NCI-H2196 (cell line): ENCODE data around the gene AP1S3.
"Not testable (repeated sequence)": the region's sequence is repeated elsewhere in the genome, so short reads cannot be mapped to it uniquely, and the experiment has no call there.

Source experiments
- DNase-seq: peaks from one replicate; lab custom pipeline; 2025; ENCODE audit not compliant: unreplicated experiment; lab: John Stamatoyannopoulos, UW

The AP1S3 gene

GRCh38 chr2:223805008-223805407 lies 32.4 kb downstream of the AP1S3 start:
- DNase-seq: no peak

GRCh38 chr2:223801736-223802135 lies 35.6 kb downstream of the AP1S3 start:
- no peak for DNase-seq

DNA sequence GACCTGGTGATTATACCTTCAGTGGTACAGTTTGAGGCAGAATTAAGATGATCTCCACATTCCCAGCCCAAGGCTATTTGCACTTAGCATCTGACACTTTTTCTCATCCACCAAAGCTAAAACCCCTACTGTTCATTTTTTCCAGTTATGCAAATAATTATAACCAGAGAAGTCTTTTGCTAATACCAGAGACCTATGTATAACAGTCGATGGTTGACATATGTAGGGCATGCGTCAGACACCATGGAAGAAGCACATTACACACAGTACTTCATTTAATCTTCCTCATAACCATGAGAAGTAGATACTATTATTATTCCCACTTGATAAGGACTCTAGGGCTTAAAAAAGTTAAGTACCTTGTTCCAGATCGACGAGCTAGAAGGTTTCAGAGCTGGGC lies 36.5 kb downstream of the AP1S3 start:
- DNase-seq: no peak

DNA sequence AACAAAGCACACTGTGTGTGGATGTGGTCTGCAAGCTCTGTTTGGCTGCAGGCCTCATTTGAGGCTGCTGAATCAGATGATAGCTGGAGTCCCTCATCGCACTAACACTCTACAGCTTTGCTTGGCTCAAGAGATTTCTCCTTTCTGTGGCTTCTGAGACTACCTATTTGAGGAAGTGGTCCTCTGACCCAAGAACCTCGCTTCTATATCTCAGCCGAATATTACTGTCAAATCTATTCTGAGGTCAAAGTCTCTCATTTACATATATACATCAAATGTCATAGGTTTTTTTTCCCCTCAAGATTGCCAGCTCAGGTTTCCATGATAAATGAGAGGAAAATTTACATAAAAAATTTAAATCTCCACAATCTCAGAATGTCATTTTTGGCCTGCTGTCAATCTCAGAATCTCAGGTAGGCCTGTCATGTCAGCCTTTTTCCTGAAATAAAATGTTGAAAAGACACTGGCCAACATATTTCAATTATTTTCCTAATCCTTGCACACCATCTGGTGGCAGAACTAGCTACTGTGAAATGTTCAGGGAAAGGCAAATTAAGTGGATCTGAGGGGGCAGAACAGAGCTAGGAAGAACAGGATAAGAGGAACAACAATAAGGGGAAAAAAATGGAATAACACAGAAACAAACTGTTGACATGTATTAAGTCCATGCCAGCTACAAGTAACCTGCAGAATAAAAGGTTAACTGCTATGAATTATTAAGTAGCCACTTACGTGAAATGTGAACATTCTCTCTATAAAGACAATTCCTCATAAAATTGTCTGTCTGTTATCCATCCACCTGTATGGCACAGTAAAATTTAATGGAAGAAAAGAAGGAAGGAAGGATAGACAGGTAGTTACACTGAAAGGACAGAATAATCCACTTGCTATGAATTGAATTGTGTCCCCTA lies 39.3 kb downstream of the AP1S3 start:
- DNase-seq: peak; percentile 57

- DNase-seq: no peak
Observed at GRCh38 chr2:223797037-223797436, 40.3 kb downstream of the AP1S3 start.

DNA sequence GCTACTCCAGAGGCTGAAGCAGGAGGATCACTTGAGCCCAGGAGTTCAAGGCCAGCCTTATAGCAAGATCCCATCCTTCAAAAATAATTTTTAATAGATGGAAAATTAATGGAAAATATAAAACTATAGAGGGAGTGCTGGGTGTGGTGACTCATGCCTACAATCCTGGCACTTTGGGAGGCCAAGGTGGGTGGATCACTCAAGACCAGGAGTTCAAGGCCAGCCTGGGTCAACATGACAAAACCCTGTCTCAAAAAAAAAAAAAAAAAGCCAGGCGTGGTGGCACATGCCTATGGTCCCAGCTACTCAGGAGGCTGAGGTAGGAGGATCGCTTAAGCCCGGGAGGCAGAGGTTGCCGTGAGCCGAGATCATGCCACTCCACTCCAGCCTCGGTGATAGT lies 48.0 kb downstream of the AP1S3 start:
- no peak for DNase-seq

DNA sequence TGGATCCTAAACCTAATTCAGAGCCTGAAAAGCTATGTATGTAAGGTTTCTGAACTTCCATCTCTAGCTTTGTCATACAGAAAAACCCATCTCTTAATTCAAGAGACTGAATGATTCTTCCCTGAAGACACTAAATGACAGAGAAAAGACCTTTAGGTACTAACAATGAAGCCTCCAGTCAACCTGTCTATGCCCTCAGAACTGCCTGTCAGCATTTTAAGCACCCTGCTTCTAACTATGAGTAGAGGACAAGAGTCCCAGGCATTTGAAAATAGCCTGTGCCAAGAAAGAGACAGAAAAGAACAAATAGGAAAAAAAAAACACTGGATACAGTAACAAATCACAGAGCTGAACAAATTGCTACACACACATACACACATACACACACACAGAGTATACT lies 48.6 kb downstream of the AP1S3 start:
- no peak for DNase-seq

DNA sequence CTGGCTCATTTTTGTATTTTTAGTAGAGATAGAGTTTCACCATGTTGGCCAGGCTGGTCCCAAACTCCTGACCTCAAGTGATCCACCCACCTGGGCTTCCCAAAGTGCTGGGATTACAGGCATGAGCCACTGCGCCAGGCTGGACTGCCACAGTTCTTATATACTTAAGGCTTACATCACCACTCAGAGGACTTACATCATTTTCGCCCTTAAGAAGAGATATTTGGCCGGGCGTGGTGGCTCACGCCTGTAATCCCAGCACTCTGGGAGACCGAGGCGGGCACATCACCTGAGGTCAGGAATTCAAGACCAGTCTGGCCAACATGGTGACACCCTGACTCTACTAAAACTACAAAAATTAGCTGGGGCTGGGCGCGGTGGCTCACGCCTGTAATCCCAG lies 49.3 kb downstream of the AP1S3 start:
- not testable (repeated sequence) for DNase-seq

DNA sequence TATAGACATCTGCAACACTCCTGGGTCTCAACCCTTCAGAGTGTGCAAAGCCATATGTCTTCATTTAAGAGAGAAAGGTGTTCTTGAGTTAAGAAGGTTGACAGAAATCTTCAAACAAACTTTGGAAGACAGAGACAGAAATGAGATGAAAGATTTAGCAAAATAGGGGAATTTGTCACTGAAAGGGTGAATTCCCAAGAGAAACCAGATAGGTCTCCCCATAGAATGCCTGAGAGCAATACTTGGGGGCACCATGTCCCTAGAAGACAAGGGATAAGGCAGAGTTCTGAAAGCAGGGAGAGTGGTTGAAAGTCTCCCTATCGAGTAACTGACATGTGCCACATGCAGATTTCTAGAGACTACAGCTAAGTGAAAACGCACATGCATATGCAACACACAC lies 50.0 kb downstream of the AP1S3 start:
- DNase-seq: no peak

DNA sequence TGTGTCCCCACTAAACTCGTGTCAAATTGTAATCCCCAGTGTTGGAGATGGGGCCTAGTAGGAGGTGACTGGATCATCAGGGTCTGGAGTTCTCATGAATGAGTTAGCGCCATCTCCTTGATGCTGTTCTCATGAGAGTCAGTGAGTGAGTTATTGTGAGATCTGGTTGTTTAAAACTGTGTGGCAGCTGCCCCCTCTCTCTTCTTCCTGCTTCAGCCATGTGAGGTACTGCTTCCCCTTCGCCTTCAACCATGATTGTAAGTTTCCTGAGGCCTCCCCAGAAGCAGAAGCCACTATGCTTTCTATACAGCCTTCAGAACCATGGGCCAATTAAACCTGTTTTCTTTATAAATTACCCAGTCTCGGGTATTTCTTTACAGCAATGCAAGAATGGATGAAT lies 50.4 kb downstream of the AP1S3 start:
- DNase-seq: no peak

DNA sequence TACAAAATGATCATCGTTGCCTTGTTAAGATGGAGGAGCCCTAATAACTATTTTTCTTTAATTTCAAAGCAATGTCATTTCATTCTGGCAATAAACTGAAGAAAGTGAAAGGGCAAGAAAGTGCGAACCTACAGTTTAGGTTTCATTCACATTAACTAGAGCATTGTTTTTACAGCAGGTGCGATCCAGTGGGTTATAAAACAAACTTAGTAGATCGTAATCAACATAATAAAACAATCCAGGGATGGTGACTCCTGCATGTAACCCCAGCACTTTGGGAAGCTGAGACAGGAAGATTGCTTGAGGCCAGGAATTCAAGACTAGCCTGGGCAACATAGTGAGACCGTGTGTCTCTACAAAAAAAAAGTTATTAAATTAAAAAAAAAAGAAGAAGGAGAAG lies 51.1 kb downstream of the AP1S3 start:
- no peak for DNase-seq

DNA sequence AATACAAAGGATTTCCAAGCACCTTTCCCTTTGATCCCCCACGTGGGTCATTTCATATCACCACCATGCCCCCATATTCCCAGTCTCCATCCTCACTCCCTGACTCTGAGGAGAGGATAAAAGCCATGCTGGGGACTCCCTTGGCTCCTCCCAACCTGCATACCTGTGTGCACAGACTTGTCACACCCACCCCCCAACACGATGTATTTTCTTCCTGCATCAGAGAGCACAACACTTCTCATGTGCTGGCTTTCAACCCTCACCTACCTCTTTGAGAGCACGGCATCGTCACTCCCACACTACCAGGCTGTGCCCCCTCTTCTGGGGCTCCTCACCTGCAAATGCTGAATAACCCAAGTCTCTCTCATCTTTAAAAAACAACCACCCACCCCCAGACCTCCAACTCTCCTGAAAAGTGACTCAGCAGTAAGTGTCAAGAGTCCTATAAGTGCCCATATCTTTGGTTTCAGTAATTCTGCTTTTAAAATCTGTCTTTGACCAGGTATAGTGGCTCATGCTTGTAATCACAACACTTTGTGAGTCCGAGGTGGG lies 53.1 kb downstream of the AP1S3 start:
- no peak for DNase-seq

DNA sequence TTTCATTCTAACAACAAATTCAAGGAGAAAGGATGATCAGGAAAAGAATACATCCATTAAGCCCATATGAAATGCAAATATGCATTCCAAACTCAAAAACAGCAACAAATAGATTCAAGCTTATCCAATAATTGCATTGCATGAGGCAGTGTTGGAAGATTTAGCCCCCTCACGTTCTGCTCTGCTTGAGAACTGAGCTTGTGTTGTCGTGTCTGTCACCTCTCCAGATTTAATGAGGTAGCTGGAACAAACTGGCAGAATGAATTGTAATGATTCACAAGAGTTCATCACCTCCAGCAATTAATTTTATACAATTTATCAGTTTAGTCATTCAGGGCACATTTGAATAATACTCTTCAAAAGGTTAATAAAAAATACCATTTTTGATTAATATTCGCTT lies 54.8 kb downstream of the AP1S3 start:
- no peak for DNase-seq

DNA sequence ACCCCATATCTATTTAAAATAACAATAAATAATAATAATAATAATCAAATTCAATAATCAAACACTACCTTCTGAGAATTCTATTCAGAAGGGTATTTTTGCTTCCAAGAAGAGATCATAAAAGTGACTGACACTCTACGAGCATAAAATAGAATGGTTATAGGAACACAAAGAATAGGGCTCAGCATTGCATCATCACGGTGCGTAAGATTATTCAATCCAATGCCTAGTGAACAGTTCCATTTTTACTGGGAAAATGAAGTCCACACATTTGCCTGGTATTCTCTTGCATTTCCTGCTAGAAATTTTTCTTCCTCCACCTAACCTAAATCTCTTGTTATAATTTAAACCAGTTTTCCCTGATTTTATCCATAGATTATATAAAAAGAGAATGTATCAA lies 55.8 kb downstream of the AP1S3 start:
- no peak for DNase-seq

DNA sequence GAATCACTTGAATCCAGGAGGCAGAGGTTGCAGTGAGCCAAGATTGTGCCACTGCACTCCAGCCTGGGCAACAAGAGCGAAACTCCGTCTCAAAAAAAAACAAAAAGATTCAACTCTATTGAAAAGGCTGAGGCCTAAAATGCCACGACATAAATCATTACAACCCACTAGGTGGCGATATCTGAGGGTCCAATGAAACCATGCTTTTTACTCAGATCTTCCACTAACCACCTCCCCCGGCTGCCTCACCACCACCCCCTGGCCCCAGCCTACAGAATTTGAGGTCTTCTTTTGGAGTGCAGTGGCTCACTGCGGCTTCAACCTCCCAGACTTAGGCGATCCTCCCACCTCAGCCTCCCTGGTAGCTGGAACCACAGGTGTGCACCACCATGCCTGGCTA lies 57.5 kb downstream of the AP1S3 start:
- DNase-seq: peak; percentile 27

DNA sequence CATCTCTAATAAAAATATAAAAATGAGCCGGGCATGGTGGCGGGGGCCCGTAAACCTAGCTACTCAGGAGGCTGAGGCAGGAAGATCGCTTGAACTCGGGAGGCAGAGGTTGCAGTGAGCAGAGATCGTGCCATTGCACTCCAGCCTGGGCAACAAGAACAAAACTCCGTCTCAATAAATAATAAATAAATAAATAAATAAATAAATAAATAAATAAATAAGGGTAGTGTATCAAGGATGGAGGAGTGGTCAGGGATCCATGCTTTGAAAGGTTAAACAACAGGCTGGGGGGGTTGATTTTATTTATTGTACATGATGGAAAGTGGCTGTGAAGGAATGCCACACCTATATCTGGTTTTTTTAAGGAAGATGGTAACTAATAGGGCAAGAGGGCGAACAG lies 63.2 kb downstream of the AP1S3 start:
- no peak for DNase-seq

DNA sequence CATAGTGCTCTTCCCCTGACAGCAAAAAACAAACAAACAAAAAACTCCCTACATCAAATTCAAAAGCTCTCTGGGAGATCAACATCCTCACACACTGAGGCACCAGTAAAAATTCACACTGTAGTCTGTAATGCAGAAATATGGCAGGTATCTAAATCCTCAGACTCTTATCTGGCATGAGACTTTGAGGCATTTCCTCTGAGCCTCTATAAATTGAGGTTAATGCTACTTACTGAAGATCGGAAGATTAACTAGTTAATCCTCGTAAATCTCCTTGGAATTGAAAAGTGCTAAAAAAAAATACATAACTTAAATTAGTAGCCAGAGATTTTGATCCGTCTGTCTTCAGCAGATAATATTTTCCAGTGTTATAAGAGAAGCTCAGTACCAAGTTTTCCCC lies 65.0 kb downstream of the AP1S3 start:
- DNase-seq: no peak

DNA sequence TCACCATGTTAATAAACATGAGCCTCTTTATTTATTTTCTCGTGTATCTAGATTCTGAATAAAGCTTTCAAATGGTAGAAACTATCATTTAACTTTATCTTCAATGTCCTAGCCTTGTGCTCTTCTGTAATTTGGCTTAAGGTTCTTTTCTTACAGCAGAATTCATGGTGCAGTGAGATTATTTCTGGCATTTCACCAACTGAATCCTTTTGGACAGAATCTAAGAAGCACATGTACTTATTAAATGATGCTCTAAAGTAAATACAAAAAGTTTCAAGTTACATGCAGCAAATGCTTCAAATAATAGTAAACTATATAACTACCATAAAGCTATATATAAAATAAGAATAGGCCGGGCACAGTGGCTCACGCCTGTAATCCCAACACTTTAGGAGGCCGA lies 65.9 kb downstream of the AP1S3 start:
- no peak for DNase-seq

DNA sequence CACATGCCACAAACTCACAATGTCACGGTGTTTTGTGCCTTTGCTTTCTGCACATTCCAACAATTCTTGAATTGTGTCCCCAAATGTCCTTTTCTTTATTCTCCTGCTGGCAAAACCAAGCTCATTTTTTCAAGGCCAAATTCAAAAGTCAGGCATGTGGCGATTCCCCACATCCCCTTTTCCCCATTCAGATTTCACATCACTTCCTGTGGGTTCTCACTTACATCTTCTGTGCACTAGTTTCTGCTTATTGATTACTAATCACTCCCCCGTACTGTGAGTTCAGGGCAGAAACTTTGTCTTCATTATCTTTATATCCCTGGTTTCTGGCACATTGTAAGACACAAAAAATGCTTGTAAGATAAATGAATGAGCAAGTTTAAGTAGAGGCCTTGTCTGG lies 69.2 kb downstream of the AP1S3 start:
- DNase-seq: no peak

GRCh38 chr2:223767341-223767740 lies 70.0 kb downstream of the AP1S3 start:
- DNase-seq: no peak

DNA sequence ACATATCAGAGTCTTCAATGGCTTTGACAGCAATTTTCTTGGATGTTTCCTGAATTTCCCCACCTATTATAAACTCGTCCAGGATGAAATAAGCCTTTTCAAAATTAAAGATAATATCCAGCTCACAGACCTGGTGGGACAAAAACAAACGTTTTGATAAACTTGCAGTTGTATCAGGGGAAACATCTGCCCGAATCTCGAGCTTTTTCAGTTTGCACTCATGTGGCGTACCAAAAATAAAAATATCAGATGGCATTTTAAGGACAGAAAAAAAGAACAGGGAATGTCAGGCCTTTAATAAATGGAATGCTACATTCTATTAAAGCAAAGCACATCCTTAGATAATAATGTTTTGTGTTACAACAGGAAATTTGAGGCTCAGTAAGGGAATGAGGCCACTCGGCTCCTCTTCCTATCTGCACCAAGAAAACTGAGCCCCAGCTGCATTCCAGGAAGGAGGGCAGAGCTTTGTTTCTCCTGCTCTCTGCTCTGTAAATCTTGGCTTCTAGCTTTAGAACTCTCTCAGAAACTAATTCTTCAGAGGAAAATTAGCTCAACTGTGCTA lies 72.1 kb downstream of the AP1S3 start:
- no peak for DNase-seq

DNA sequence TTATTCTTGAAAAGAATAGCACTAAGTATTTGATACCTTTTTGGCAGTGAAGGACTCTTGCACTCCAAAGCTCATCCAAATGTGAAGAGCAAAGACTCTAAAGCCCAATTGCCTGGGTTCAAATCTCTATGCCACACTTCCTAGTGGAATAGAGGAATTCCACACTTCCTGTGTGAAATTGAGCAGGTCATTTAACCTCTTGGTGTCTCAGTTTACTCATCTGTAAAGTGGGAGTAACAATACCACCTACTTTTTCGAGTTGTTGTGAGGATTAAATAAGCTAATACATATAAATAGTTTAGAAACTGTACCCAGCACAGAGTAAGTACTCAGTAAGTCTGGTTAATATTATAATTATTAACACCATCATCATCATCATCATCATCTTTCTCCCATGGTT lies 72.6 kb downstream of the AP1S3 start:
- no peak for DNase-seq

DNA sequence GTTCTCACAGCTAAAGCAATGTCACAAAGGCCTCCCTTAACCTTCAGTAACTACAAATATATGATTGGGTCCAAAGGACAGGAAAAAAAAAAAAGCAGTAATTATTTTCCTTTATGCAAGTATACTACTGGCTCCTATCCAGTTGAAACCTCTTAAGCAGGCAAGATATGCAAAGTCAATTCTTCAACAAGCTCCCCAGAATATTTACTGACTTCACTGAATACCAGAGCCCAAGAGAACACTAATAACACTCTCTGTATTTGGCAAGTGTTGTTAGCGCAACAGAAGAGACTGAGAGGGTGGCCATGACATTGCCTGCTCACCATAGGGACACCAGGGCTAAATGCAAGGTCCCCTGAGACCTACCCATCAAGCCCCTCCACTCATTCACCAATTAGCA lies 74.5 kb downstream of the AP1S3 start:
- no peak for DNase-seq
